ENCODE measurements around the gene DDX21. TPM values are rescaled to one million over a fixed set of nuclear protein-coding genes. Genes with fewer than 3 reads are reported as not detected.

Gene DDX21
- total and polyA plus RNA-seq, 2 donors (not counting 3 experiments of a cell fraction or from before 2014, with no cell fraction given), result 33.4 to 98.1 TPM

DNA sequence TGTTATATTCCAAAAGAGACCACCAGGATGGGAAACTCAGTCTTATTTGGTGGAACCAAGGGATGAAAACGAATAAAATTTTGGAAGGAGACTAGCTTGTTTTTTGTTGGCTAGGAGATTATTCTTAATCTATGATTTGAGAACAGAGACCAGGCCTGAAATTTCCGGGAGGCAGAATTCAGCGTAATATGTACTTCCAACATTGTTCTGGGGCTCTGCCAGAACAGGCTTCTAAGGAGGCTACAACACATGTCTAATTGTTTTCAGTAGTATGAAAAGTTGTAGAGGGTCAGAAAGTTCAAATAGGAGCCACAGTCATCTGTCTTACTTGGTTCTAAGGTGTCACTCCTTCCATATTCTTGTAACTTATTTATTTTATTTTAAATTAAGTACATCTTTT lies 1.7 kb downstream of the DDX21 start:
- no peaks in the 10 kb centered on the region for H3K27me3 ChIP-seq (ENCODE audit: control insufficient read depth in 2 of 2, insufficient read depth in 2 of 2, low read length in 2 of 2)
- no peak overlapping the region for H2AFZ ChIP-seq (ENCODE audit: low read depth, low read length)
- peak; percentile 7 for DNase-seq (ENCODE audit: low read depth, low spot score)
- ChIA-PET POLR2A (no interaction called here), CTCF (no interaction called here)
- TSS peak; percentile 45 for BruUV-seq (replicated peaks)
- peak overlapping the region; percentile 84 for H3K9ac ChIP-seq (replicated peaks; ENCODE audit: extremely low read depth, insufficient read depth, low read length)
- H3K36me3 ChIP-seq (ENCODE audit: control insufficient read depth in 2 of 2, extremely low read depth in 1 of 2, insufficient read depth in 2 of 2, low read length in 2 of 2), result peaks cover 0 to 19% of the 10 kb centered on the region in 2 experiments
- H3K27ac ChIP-seq (ENCODE audit: insufficient read depth, low read depth, low read length), result peak overlapping the region; percentile 69
- intact Hi-C loops (cut with micrococcal nuclease), result no loop called here
- TF ChIP-seq MYC (IDR thresholded peaks at IDR 0.05; ENCODE audit: low read depth, low read length) (no peak), JUN (IDR thresholded peaks at IDR 0.05; ENCODE audit: borderline replicate concordance, insufficient read depth, insufficient read length, low read depth) (no peak), EZH2 (IDR thresholded peaks at IDR 0.05; ENCODE audit: borderline replicate concordance, low read depth, low read length, severe bottlenecking) (no peak), POLR2A (IDR thresholded peaks at IDR 0.05; ENCODE audit: low read depth, low read length) (no peak)
- TF ChIP-seq, protein P1, sequence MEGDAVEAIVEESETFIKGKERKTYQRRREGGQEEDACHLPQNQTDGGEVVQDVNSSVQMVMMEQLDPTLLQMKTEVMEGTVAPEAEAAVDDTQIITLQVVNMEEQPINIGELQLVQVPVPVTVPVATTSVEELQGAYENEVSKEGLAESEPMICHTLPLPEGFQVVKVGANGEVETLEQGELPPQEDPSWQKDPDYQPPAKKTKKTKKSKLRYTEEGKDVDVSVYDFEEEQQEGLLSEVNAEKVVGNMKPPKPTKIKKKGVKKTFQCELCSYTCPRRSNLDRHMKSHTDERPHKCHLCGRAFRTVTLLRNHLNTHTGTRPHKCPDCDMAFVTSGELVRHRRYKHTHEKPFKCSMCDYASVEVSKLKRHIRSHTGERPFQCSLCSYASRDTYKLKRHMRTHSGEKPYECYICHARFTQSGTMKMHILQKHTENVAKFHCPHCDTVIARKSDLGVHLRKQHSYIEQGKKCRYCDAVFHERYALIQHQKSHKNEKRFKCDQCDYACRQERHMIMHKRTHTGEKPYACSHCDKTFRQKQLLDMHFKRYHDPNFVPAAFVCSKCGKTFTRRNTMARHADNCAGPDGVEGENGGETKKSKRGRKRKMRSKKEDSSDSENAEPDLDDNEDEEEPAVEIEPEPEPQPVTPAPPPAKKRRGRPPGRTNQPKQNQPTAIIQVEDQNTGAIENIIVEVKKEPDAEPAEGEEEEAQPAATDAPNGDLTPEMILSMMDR (IDR thresholded peaks at IDR 0.05; ENCODE audit: extremely low read depth in 1 of 2, insufficient read depth in 1 of 2, low read depth in 1 of 2, low read length in 2 of 2), result no peak
- H3K9me3 ChIP-seq (replicated peaks; ENCODE audit: control insufficient read depth, insufficient read depth, low read length), result no peaks in the 10 kb centered on the region
- H3K4me1 ChIP-seq (ENCODE audit: control insufficient read depth, extremely low read depth, insufficient read depth, low read length), result peaks cover 20% of the 10 kb centered on the region
- dilution Hi-C loops (cut with MboI; ENCODE audit: extremely low pct_ligation_motif_present, low sequenced_read_pairs), result no loop called here
- FAIRE-seq, result no peak
- H4K20me1 ChIP-seq (replicated peaks; ENCODE audit: control insufficient read depth, extremely low read depth, insufficient read depth, low read length), result peaks cover 11% of the 10 kb centered on the region
- no peaks in the 10 kb centered on the region for H3K9me1 ChIP-seq (replicated peaks; ENCODE audit: control insufficient read depth, extremely low read depth, insufficient read depth, low read length)
- peaks cover 66% of the 10 kb centered on the region for H3K79me2 ChIP-seq (ENCODE audit: control insufficient read depth, insufficient read depth, low read length)
- peak overlapping the region; percentile 32 to 98 (median 80) for H3K4me3 ChIP-seq (replicated peaks in 1 of 3; ENCODE audit: insufficient read depth in 1 of 3, low read depth in 1 of 3, low read length in 3 of 3)
- H3K4me2 ChIP-seq (ENCODE audit: insufficient read depth, low read length), result peak overlapping the region; percentile 98

All from endothelial cell of umbilical vein (primary cell).